ENCODE measurements around the gene CMTM2. TPM values are rescaled to one million over a fixed set of nuclear protein-coding genes. Genes with fewer than 3 reads are reported as not detected.

Gene CMTM2
- total and polyA plus RNA-seq, 9 of the 15 experiments (the other 6 are each of a cell fraction or from before 2014, with no cell fraction given) = not detected

DNA sequence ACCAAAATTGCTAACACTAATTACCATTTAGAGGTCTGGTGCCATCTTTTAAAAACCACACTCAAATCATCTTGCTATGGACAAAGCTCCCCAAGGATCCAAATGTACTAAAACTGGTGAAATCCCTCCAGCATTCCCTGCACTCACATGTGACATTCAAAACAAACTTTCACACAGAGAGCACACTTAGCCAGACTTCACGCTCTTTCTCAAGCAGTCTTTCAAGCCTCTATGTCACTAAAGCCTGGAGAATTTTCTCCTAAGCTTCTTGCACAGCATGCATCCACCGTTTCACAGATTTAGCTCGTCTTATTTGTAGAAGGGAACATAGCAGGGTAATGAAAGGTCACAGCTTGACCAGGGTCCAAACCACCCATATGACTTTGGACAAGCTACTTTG lies 44.5 kb downstream of the CMTM2 start:
- intact Hi-C loops (cut with micrococcal nuclease) (no loop called here), in situ Hi-C loops (cut with MboI) (no loop called here)
- WGBS (ENCODE audit: insufficient coverage, low coverage, missing lambda C conversion rate) = 81% methylated on average over 3 of the region's 3 CpGs
- Histone ChIP-seq H3K27me3 (ENCODE audit: control insufficient read depth in 2 of 2, insufficient read depth in 2 of 2, low read length in 2 of 2) (no peaks in the 10 kb centered on the region), H3K9me1 (ENCODE audit: control insufficient read depth, insufficient read depth, low read length) (no peaks in the 10 kb centered on the region), H3K4me3 (no peak overlapping the region), H4K20me1 (replicated peaks; ENCODE audit: control insufficient read depth, insufficient read depth, low read length) (no peaks in the 10 kb centered on the region), H2AFZ (ENCODE audit: low read depth, low read length) (no peak overlapping the region), H3K9me3 (replicated peaks; ENCODE audit: control insufficient read depth, insufficient read depth, low read depth, low read length) (no peaks in the 10 kb centered on the region), H3K79me2 (ENCODE audit: control insufficient read depth, insufficient read depth, low read length) (no peaks in the 10 kb centered on the region), H3K9ac (ENCODE audit: insufficient read depth in 1 of 2, low read depth in 2 of 2, low read length in 2 of 2) (no peak overlapping the region), H3K27ac (ENCODE audit: extremely low read depth, low read depth, low read length) (no peak overlapping the region), H3K4me1 (replicated peaks in 1 of 2; ENCODE audit: control insufficient read depth in 2 of 2, insufficient read depth in 2 of 2, low read length in 2 of 2) (peaks cover 19 to 38% of the 10 kb centered on the region in 2 experiments), H3K4me2 (ENCODE audit: insufficient read depth, low read length) (no peak overlapping the region), H3K36me3 (ENCODE audit: control insufficient read depth, insufficient read depth, low read length) (peaks cover 23% of the 10 kb centered on the region; the same call in 2 of the 3 replicates)
- DNase-seq (ENCODE audit: extremely low read depth in 1 of 4, low spot score in 3 of 4) (no peak), ATAC-seq (no peak), FAIRE-seq (no peak)
- POLR2A ChIA-PET = interaction anchor here (0.8 to 1.0 kb wide), 2 partner anchors 16 to 20 kb away, joined by 3 read pairs; no protein-coding TSS in a partner anchor
- BruUV-seq (replicated peaks) = no TSS peak
- CTCF ChIA-PET (ENCODE audit: low intra/inter-chr PET ratio) = no interaction called here
- TF ChIP-seq TEAD1 (CRISPR knock-in tag; IDR thresholded peaks at IDR 0.05) = no peak
- no peak for TF ChIP-seq SRSF3 (IDR thresholded peaks at IDR 0.05; ENCODE audit: insufficient read depth, low read length)
- TF ChIP-seq EWSR1 (IDR thresholded peaks at IDR 0.05; ENCODE audit: borderline replicate concordance, low read depth, partially characterized antibody) = no peak
- TF ChIP-seq POLR2AphosphoS2 (IDR thresholded peaks at IDR 0.05; ENCODE audit: low read length) = no peak
- TF ChIP-seq SAFB (IDR thresholded peaks at IDR 0.05; ENCODE audit: borderline replicate concordance, low read depth, low read length) = no peak
- TF ChIP-seq HDAC1 (IDR thresholded peaks at IDR 0.05) = no peak
- TF ChIP-seq, protein P1, sequence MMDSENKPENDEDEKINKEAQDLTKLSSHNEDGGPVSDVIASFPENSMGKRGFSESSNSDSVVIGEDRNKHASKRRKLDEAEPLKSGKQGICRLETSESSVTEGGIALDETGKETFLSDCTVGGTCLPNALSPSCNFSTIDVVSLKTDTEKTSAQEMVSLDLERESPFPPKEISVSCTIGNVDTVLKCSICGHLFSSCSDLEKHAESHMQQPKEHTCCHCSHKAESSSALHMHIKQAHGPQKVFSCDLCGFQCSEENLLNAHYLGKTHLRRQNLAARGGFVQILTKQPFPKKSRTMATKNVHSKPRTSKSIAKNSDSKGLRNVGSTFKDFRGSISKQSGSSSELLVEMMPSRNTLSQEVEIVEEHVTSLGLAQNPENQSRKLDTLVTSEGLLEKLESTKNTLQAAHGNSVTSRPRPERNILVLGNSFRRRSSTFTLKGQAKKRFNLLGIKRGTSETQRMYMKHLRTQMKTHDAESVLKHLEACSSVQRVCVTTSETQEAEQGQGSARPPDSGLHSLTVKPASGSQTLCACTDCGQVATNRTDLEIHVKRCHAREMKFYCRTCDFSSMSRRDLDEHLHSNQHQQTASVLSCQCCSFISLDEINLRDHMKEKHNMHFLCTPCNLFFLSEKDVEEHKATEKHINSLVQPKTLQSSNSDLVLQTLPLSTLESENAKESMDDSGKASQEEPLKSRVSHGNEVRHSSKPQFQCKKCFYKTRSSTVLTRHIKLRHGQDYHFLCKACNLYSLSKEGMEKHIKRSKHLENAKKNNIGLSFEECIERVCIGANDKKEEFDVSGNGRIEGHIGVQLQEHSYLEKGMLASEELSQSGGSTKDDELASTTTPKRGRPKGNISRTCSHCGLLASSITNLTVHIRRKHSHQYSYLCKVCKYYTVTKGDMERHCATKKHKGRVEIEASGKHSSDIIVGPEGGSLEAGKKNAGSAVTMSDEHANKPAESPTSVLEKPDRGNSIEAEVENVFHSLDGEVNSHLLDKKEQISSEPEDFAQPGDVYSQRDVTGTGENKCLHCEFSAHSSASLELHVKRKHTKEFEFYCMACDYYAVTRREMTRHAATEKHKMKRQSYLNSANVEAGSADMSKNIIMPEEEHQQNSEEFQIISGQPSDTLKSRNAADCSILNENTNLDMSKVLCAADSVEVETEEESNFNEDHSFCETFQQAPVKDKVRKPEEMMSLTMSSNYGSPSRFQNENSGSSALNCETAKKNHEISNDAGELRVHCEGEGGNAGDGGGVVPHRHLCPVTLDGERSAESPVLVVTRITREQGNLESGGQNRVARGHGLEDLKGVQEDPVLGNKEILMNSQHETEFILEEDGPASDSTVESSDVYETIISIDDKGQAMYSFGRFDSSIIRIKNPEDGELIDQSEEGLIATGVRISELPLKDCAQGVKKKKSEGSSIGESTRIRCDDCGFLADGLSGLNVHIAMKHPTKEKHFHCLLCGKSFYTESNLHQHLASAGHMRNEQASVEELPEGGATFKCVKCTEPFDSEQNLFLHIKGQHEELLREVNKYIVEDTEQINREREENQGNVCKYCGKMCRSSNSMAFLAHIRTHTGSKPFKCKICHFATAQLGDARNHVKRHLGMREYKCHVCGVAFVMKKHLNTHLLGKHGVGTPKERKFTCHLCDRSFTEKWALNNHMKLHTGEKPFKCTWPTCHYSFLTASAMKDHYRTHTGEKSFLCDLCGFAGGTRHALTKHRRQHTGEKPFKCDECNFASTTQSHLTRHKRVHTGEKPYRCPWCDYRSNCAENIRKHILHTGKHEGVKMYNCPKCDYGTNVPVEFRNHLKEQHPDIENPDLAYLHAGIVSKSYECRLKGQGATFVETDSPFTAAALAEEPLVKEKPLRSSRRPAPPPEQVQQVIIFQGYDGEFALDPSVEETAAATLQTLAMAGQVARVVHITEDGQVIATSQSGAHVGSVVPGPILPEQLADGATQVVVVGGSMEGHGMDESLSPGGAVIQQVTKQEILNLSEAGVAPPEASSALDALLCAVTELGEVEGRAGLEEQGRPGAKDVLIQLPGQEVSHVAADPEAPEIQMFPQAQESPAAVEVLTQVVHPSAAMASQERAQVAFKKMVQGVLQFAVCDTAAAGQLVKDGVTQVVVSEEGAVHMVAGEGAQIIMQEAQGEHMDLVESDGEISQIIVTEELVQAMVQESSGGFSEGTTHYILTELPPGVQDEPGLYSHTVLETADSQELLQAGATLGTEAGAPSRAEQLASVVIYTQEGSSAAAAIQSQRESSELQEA (IDR thresholded peaks at IDR 0.05; ENCODE audit: low read depth) = no peak

All from K562 (cell line).